ENCODE data around the gene MOK.

DNA sequence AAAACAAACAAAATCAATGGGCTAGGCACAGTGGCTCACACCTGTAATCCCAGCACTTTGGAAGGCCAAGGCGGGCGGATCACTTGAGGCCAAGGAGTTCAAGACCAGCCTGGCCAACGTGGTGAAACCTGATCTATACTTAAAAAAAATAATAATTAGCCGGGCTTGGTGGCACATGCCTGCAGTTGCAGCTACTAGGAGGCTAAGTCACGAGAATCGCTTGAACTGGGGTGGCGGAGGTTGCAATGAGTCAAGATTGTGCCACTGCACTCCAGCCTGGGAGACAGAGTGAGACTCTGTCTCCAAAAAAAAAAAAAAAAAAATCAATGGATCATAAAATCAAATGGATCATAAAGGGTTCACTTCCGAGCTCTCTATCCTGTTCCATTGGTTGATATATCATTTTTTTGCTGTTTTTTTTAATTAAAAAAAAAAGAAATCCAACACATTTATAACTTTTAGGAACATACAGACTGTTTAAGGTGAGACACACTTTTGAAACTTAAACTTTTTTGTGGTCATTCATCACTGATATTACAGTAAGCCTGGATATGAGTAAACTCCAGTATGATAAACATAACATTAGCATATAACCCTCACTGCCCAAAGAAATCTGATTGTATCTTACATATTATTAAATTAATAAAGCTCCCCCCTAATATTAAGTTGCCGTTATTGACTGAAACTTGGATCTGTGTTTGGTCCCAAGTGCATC is 22.1 kb downstream of the MOK start:
- TF ChIP-seq POLR2A (IDR thresholded peaks at IDR 0.05; ENCODE audit: low read depth, low read length) (no peak), CTCF (conservative IDR thresholded peaks at IDR 0.05; ENCODE audit: low read depth, low read length) (no peak), USF2 (IDR thresholded peaks at IDR 0.05; ENCODE audit: low read depth, low read length) (no peak), CHD1 (IDR thresholded peaks at IDR 0.05; ENCODE audit: low read depth, low read length) (no peak), BHLHE40 (IDR thresholded peaks at IDR 0.05; ENCODE audit: low read depth, low read length) (no peak), MXI1 (IDR thresholded peaks at IDR 0.05; ENCODE audit: borderline replicate concordance, low read depth, low read length) (no peak), MAFK (IDR thresholded peaks at IDR 0.05; ENCODE audit: low read depth, low read length) (no peak), RFX5 (IDR thresholded peaks at IDR 0.05; ENCODE audit: low read depth, low read length) (no peak), MAZ (IDR thresholded peaks at IDR 0.05; ENCODE audit: borderline replicate concordance, low read depth, low read length) (no peak), FOS (IDR thresholded peaks at IDR 0.05; ENCODE audit: low read depth, low read length) (no peak)
- TF ChIP-seq, protein P1, sequence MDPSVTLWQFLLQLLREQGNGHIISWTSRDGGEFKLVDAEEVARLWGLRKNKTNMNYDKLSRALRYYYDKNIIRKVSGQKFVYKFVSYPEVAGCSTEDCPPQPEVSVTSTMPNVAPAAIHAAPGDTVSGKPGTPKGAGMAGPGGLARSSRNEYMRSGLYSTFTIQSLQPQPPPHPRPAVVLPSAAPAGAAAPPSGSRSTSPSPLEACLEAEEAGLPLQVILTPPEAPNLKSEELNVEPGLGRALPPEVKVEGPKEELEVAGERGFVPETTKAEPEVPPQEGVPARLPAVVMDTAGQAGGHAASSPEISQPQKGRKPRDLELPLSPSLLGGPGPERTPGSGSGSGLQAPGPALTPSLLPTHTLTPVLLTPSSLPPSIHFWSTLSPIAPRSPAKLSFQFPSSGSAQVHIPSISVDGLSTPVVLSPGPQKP (IDR thresholded peaks at IDR 0.05; ENCODE audit: borderline replicate concordance, low read depth, low read length) = no peak
